Esophagus squamous epithelium (tissue), 4 donors: ENCODE results near the gene ANXA11.

Source experiments
- POLR2A ChIP-seq, 4 donors: fragments of 450-650 bp; IDR thresholded peaks; one replicate each; pipeline ENCODE4 v1.6.1; 2017; ENCODE audit warnings: antibody characterized with exemption in 4 of 4, mild to moderate bottlenecking in 4 of 4, moderate library complexity in 3 of 4
- TF ChIP-seq, protein P1 (sequence below), 6 experiments: fragments of 450-650 bp in 4 of 6; fragments of 200-600 bp in 2 of 6; sonication (generic) in 2 of 6; IDR thresholded peaks; one replicate each; pipeline ENCODE4 v1.5.1; 2016 to 2019; ENCODE audit warnings: antibody characterized with exemption in 6 of 6, mild to moderate bottlenecking in 4 of 6, moderate library complexity in 4 of 6

- TF ChIP-seq, protein P1, sequence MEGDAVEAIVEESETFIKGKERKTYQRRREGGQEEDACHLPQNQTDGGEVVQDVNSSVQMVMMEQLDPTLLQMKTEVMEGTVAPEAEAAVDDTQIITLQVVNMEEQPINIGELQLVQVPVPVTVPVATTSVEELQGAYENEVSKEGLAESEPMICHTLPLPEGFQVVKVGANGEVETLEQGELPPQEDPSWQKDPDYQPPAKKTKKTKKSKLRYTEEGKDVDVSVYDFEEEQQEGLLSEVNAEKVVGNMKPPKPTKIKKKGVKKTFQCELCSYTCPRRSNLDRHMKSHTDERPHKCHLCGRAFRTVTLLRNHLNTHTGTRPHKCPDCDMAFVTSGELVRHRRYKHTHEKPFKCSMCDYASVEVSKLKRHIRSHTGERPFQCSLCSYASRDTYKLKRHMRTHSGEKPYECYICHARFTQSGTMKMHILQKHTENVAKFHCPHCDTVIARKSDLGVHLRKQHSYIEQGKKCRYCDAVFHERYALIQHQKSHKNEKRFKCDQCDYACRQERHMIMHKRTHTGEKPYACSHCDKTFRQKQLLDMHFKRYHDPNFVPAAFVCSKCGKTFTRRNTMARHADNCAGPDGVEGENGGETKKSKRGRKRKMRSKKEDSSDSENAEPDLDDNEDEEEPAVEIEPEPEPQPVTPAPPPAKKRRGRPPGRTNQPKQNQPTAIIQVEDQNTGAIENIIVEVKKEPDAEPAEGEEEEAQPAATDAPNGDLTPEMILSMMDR (IDR thresholded peaks at IDR 0.05) = no peak
- TF ChIP-seq POLR2A (IDR thresholded peaks at IDR 0.05) = no peak
Observed at GRCh38 chr10:80122110-80122710, 83.1 kb downstream of the ANXA11 start.
